Keratinocyte (primary cell): ENCODE measurements around the gene GPR65.

Source experiments
- EZH2 ChIP-seq: IDR thresholded peaks from one replicate; pipeline ENCODE4 v1.6.1; 2012; ENCODE audit warnings: inconsistent platforms, mild to moderate bottlenecking, low read length, moderate library complexity
- TF ChIP-seq, protein P1 (sequence below), 3 experiments: IDR thresholded peaks in 1 of 3; conservative IDR thresholded peaks in 1 of 3; optimal IDR thresholded peaks in 1 of 3; 2 replicates in 2 of 3; 3 replicates in 1 of 3; pipeline versions ENCODE3 to v1.5.1; 2011; ENCODE audit warnings: low read length in 3 of 3, mild to moderate bottlenecking in 3 of 3, moderate library complexity in 2 of 3, control low read depth in 1 of 3, inconsistent platforms in 1 of 3; ENCODE audit not compliant: insufficient read depth in 2 of 3; ENCODE audit errors: extremely low read depth in 1 of 3

DNA sequence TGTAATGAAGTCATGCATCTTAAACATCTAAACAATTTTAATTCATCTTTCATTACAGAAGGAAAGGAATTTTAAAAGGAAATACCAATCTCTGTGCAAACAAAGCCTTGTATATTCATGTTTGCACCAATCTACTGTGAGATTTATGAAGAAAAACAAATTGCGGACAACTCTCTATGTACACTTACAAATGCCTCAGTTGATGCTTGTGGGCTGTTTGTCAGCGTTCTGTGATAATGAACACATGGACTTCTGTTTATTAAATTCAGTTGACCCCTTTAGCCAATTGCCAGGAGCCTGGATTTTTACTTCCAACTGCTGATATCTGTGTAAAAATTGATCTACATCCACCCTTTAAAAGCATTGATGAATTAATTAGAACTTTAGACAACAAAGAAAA, 5.4 kb downstream of the GPR65 start:
- TF ChIP-seq, protein P1, sequence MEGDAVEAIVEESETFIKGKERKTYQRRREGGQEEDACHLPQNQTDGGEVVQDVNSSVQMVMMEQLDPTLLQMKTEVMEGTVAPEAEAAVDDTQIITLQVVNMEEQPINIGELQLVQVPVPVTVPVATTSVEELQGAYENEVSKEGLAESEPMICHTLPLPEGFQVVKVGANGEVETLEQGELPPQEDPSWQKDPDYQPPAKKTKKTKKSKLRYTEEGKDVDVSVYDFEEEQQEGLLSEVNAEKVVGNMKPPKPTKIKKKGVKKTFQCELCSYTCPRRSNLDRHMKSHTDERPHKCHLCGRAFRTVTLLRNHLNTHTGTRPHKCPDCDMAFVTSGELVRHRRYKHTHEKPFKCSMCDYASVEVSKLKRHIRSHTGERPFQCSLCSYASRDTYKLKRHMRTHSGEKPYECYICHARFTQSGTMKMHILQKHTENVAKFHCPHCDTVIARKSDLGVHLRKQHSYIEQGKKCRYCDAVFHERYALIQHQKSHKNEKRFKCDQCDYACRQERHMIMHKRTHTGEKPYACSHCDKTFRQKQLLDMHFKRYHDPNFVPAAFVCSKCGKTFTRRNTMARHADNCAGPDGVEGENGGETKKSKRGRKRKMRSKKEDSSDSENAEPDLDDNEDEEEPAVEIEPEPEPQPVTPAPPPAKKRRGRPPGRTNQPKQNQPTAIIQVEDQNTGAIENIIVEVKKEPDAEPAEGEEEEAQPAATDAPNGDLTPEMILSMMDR (optimal IDR thresholded peaks at IDR 0.05 in 1 of 3, IDR thresholded peaks at IDR 0.05 in 1 of 3, conservative IDR thresholded peaks at IDR 0.05 in 1 of 3; ENCODE audit: extremely low read depth in 1 of 3, insufficient read depth in 2 of 3, low read length in 3 of 3), result no peak
- TF ChIP-seq EZH2, result no peak
